SK-N-MC (cell line): ENCODE results near the gene SLC36A3.
"Not testable (repeated sequence)": the region's sequence is repeated elsewhere in the genome, so short reads cannot be mapped to it uniquely, and the experiment has no call there.

Source experiments
- EZH2 ChIP-seq: fragments of 200-600 bp; sonication (generic); IDR thresholded peaks from one replicate; pipeline ENCODE4 v1.6.1; 2017; ENCODE audit warnings: antibody characterized with exemption
- POLR2AphosphoS5 ChIP-seq: IDR thresholded peaks from 2 replicates; pipeline ENCODE4 v1.6.1; 2012; ENCODE audit warnings: mild to moderate bottlenecking, low read depth, low read length, borderline replicate concordance

GRCh38 chr5:151254990-151255389 is 48.6 kb downstream of the SLC36A3 start:
- not testable (repeated sequence) for TF ChIP-seq EZH2, POLR2AphosphoS5
